GM12872 (cell line): Measurements from ENCODE around the gene LONRF3.

ENCODE experiments used
- CTCF ChIP-seq: IDR thresholded peaks from 3 replicates; pipeline ENCODE4 v1.5.1; 2011; ENCODE audit warnings: low read depth, mild to moderate bottlenecking, low read length, moderate library complexity; ENCODE audit not compliant: insufficient read depth

The LONRF3 gene

GRCh38 chrX:118961866-118962560 lies 12.4 kb upstream of the LONRF3 start:
- no peak for TF ChIP-seq CTCF

- no peak for TF ChIP-seq CTCF
These were observed 11.3 kb upstream of the LONRF3 start for GRCh38 chrX:118963159-118963558.

GRCh38 chrX:118964252-118964651 lies 10.2 kb upstream of the LONRF3 start:
- no peak for TF ChIP-seq CTCF

GRCh38 chrX:118965395-118965794 lies 9.0 kb upstream of the LONRF3 start:
- TF ChIP-seq CTCF: no peak

GRCh38 chrX:118968031-118968430 lies 6.4 kb upstream of the LONRF3 start:
- no peak for TF ChIP-seq CTCF

GRCh38 chrX:118971552-118971951 lies 2.9 kb upstream of the LONRF3 start:
- no peak for TF ChIP-seq CTCF

GRCh38 chrX:118973389-118974087 lies 880 bp upstream of the LONRF3 start:
- no peak for TF ChIP-seq CTCF
